LNCAP (cell line): ENCODE results near the gene COL2A1.

ENCODE experiments used
- CTCF ChIP-seq: fragments of 450-650 bp; IDR thresholded peaks from 2 replicates; pipeline ENCODE4 v1.5.1; 2017; ENCODE audit warnings: mild to moderate bottlenecking

COL2A1 gene

GRCh38 chr12:48044396-48044795, 40.1 kb upstream of the COL2A1 start:
- TF ChIP-seq CTCF: no peak

GRCh38 chr12:48043771-48044170, 39.5 kb upstream of the COL2A1 start:
- TF ChIP-seq CTCF: no peak

- no peak for TF ChIP-seq CTCF
Measured at GRCh38 chr12:48041591-48042423, 37.5 kb upstream of the COL2A1 start.

- TF ChIP-seq CTCF: no peak
Measured at GRCh38 chr12:48040354-48040753, 36.1 kb upstream of the COL2A1 start.

- no peak for TF ChIP-seq CTCF
Measured at GRCh38 chr12:48039151-48039550, 34.9 kb upstream of the COL2A1 start.

GRCh38 chr12:48038085-48038484, 33.8 kb upstream of the COL2A1 start:
- TF ChIP-seq CTCF: no peak

- TF ChIP-seq CTCF: no peak
Measured at GRCh38 chr12:48037267-48037915, 33.1 kb upstream of the COL2A1 start.
